Loucy (cell line): ENCODE measurements around the gene C20orf204.

Experiments
- H2AFZ ChIP-seq: fragments of 200-600 bp; sonication (generic); 2 replicates; pipeline ENCODE4 v1.6.0; 2016; ENCODE audit warnings: antibody characterized with exemption, mild to moderate bottlenecking, low read length, moderate library complexity
- H3F3A ChIP-seq: fragments of 200-600 bp; 2 replicates; pipeline ENCODE4 v1.6.0; 2016; ENCODE audit warnings: antibody characterized with exemption, low read depth, mild to moderate bottlenecking
- H3K27me3 ChIP-seq: fragments of 200-600 bp; sonication (generic); 2 replicates; pipeline ENCODE4 v1.6.1; 2014; ENCODE audit warnings: low read length, mild to moderate bottlenecking; ENCODE audit not compliant: insufficient read depth, poor library complexity, severe bottlenecking
- H3K36me3 ChIP-seq: fragments of 200-600 bp; sonication (generic); 2 replicates; pipeline ENCODE4 v1.6.1; 2016; ENCODE audit warnings: low read length; ENCODE audit not compliant: insufficient read depth
- H3K4me1 ChIP-seq: fragments of 200-600 bp; sonication (generic); 2 replicates; pipeline ENCODE4 v1.5.1; 2014; ENCODE audit warnings: low read length, mild to moderate bottlenecking; ENCODE audit not compliant: insufficient read depth, poor library complexity, severe bottlenecking
- H3K4me2 ChIP-seq: fragments of 200-600 bp; sonication (generic); 2 replicates; pipeline ENCODE4 v1.6.0; 2014; ENCODE audit warnings: antibody characterized with exemption, low read length, low read depth, mild to moderate bottlenecking; ENCODE audit not compliant: poor library complexity, severe bottlenecking
- H3K4me3 ChIP-seq: fragments of 200-600 bp; sonication (generic); 2 replicates; pipeline ENCODE4 v1.5.1; 2014; ENCODE audit warnings: low read length, mild to moderate bottlenecking, mixed read lengths; ENCODE audit not compliant: poor library complexity, severe bottlenecking
- H3K79me2 ChIP-seq: fragments of 200-600 bp; sonication (generic); 2 replicates; pipeline ENCODE4 v1.6.1; 2014; ENCODE audit warnings: low read length; ENCODE audit not compliant: insufficient read depth
- H3K9ac ChIP-seq: fragments of 200-600 bp; sonication (generic); 2 replicates; pipeline ENCODE4 v1.6.0; 2014; ENCODE audit warnings: mild to moderate bottlenecking, low read depth, low read length, moderate library complexity; ENCODE audit not compliant: poor library complexity, severe bottlenecking
- H3K9me2 ChIP-seq: fragments of 200-600 bp; sonication (generic); replicated peaks from 2 replicates; pipeline ENCODE4 v1.6.1; 2016; ENCODE audit warnings: low read depth, low read length, mixed read lengths
- H3K9me3 ChIP-seq: fragments of 200-600 bp; sonication (generic); 2 replicates; pipeline ENCODE4 v1.6.1; 2014; ENCODE audit warnings: mild to moderate bottlenecking, antibody characterized with exemption, low read length, low read depth; ENCODE audit not compliant: insufficient read depth
- H4K20me1 ChIP-seq: fragments of 200-600 bp; sonication (generic); 2 replicates; pipeline ENCODE4 v1.6.0; 2014; ENCODE audit warnings: antibody characterized with exemption, low read length, mild to moderate bottlenecking; ENCODE audit not compliant: insufficient read depth, poor library complexity, severe bottlenecking
- EZH2phosphoT487 ChIP-seq: fragments of 200-600 bp; IDR thresholded peaks from 2 replicates; pipeline ENCODE4 v1.6.1; 2018; ENCODE audit warnings: antibody characterized with exemption, mild to moderate bottlenecking, moderate library complexity, borderline replicate concordance
- TF ChIP-seq, protein P1 (sequence below): fragments of 200-600 bp; sonication (generic); conservative IDR thresholded peaks from 2 replicates; pipeline ENCODE4 v1.5.1; 2014; ENCODE audit warnings: mild to moderate bottlenecking, antibody characterized with exemption, low read length

The C20orf204 gene

DNA sequence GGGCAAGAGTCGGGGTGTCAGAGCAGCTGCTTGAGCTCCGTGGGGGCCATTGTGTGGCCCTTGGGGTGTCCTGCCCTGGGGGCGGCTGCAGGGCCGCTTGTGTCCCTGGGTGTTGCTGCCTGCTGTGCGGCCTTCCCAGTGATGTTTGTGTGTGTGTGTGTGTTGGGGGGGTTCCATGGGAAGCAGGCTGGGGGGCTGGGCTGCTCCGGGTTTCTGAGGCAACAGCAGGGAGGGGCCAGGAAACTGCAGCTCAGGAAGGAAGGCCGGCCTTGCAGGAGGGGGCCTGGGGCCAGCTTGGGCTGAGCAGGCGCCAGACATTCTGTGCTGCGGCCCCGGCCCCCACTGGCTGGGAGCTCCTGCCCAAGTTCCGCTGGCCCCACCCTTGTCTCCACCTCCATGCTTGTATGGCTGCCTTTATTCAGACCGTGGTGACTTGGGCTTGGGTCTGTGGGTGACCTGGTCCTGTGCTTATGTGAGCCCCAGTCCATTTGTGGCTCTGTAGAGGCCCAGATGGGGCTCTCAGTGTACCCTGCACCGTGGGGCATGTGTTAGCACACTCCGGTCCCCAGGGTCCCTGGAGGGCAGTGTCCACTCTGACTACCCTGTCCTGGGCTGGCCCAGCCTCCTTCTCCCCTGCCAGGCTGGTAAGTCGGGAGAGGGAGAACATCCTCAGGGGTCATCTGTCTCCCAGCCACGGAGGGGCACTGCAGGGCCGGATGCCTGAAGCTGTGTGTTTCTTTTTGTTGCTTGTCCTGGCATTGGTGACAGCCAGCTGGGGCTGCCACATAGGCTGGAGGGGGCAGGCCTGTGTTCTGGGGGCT, 18.1 kb downstream of the C20orf204 start:
- Histone ChIP-seq H3K4me2 (peak overlapping the region; percentile 44), H4K20me1 (no peaks in the 10 kb centered on the region), H3K36me3 (no peaks in the 10 kb centered on the region), H3K9me2 (no peaks in the 10 kb centered on the region), H3K4me3 (no peak overlapping the region), H3K79me2 (no peaks in the 10 kb centered on the region), H3F3A (no peaks in the 10 kb centered on the region), H3K9me3 (no peaks in the 10 kb centered on the region), H3K9ac (peak overlapping the region; percentile 40), H2AFZ (peak overlapping the region; percentile 19; the same call in 1 of the 2 replicates), H3K27me3 (no peaks in the 10 kb centered on the region), H3K4me1 (peaks cover 18% of the 10 kb centered on the region)
- no peak for TF ChIP-seq EZH2phosphoT487
- TF ChIP-seq, protein P1, sequence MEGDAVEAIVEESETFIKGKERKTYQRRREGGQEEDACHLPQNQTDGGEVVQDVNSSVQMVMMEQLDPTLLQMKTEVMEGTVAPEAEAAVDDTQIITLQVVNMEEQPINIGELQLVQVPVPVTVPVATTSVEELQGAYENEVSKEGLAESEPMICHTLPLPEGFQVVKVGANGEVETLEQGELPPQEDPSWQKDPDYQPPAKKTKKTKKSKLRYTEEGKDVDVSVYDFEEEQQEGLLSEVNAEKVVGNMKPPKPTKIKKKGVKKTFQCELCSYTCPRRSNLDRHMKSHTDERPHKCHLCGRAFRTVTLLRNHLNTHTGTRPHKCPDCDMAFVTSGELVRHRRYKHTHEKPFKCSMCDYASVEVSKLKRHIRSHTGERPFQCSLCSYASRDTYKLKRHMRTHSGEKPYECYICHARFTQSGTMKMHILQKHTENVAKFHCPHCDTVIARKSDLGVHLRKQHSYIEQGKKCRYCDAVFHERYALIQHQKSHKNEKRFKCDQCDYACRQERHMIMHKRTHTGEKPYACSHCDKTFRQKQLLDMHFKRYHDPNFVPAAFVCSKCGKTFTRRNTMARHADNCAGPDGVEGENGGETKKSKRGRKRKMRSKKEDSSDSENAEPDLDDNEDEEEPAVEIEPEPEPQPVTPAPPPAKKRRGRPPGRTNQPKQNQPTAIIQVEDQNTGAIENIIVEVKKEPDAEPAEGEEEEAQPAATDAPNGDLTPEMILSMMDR = peak; percentile 36; the same call in 1 of the 2 replicates

DNA sequence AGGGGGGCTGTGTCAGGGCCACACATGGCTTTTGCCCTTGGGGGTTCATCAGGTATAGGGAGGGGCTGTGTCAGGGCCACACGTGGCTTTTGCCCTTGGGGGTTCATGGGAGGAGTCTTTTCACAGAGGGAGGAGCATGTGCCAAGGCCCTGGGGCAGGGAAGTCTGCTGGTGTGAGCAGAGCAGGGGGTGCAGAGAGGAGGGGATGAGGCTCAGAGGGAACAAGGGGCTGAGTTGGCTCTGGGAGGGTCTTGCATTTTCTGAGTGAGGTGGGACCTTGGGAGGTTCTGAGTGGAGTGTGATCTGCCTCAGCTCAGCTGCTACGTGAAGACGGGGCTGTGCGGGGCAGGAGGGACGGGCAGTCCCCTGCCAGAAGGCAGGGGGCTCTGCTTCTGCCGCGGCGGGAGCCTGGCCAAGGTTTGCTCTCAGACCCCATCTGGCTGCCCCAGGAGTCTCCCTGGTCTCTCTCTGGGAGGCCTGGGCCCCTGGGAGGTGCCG, 19.5 kb downstream of the C20orf204 start:
- Histone ChIP-seq H3F3A (no peaks in the 10 kb centered on the region), H3K9me2 (no peaks in the 10 kb centered on the region), H3K79me2 (no peaks in the 10 kb centered on the region), H3K27me3 (no peaks in the 10 kb centered on the region), H4K20me1 (no peaks in the 10 kb centered on the region), H2AFZ (no peak overlapping the region), H3K4me1 (peaks cover 18% of the 10 kb centered on the region), H3K36me3 (no peaks in the 10 kb centered on the region), H3K9ac (no peak overlapping the region), H3K9me3 (no peaks in the 10 kb centered on the region), H3K4me3 (no peak overlapping the region), H3K4me2 (no peak overlapping the region)
- TF ChIP-seq EZH2phosphoT487 = no peak
- TF ChIP-seq, protein P1 = no peak

DNA sequence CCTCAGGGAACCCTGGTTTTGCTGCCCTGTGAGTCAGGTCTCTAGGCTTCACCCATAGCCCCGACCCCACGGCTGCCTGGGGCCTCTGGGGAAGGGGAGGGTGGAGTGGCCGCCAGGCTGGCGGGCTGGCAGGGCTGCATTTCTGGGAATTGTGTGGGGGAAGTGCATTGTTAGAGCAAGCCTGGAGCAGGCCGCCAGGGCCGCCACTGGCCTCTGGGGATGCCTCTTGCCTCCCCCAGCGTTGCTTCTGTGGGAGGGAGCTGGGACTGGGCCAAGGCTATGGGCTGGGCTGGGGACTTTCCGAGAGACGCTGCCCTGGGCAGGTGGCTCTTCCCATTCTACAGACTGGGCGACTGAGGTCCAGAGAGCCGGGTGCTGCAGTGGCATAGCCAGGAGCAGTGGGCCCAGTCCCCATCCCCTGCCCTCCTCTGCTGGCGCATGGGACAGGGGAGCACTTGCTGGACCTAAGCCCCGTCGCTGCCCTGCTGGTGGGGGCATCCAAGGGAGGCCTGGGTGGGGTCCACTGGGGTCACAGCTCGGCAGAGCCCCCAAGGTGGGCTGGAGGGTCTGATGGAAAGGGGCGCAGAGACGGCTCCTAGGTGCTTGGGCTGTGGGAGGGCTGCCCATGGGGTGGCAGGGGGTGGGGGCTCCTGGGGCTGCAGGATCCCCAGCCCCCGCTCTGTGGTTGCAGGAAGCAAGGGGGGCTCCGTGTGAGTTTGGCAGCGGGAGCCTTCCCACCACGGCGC, 20.1 kb downstream of the C20orf204 start:
- Histone ChIP-seq H3K4me3 (no peak overlapping the region), H3K9me2 (no peaks in the 10 kb centered on the region), H3K9ac (no peak overlapping the region), H3K79me2 (no peaks in the 10 kb centered on the region), H3K9me3 (no peaks in the 10 kb centered on the region), H3K27me3 (no peaks in the 10 kb centered on the region), H3K36me3 (no peaks in the 10 kb centered on the region), H3K4me2 (no peak overlapping the region), H3K4me1 (peaks cover 18% of the 10 kb centered on the region), H2AFZ (no peak overlapping the region), H4K20me1 (no peaks in the 10 kb centered on the region), H3F3A (no peaks in the 10 kb centered on the region)
- TF ChIP-seq EZH2phosphoT487 = no peak
- TF ChIP-seq, protein P1 = no peak
